GM21381 (cell line): ENCODE results near the gene LYPD6B.

Experiments
- ATAC-seq: cut with Tn5 transposase; IDR thresholded peaks from one replicate; pipeline ENCODE4 v1.9.1; 2021; ENCODE audit warnings: mild to moderate bottlenecking, moderate library complexity; ENCODE audit not compliant: unreplicated experiment

LYPD6B gene

GRCh38 chr2:149184991-149185390 lies 146.5 kb downstream of the LYPD6B start:
- ATAC-seq, result no peak

GRCh38 chr2:149185942-149186490 lies 147.5 kb downstream of the LYPD6B start:
- ATAC-seq, result no peak

DNA sequence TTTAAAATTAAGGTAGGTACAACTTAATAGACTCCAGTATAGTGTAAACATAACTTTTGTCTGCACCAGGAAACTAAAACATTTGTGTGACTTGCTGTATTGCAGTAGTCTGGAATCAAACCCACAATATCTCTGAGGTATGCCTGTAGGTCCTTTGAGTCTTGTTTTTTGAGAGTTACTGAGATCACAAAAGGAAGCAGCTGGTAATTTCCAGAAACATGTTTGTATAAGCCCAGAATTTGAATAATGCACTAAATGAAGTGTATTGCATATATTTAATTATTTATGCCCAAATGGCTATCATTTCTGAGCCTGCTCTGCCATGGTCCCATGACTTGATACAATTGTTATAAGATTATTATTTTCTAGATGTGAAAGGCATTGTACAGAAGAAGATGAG lies 148.6 kb downstream of the LYPD6B start:
- no peak for ATAC-seq

- ATAC-seq, result no peak
These were observed 149.8 kb downstream of the LYPD6B start for GRCh38 chr2:149188291-149188690.

- no peak for ATAC-seq
These were observed 151.3 kb downstream of the LYPD6B start for GRCh38 chr2:149189769-149190168.

- no peak for ATAC-seq
These were observed 153.4 kb downstream of the LYPD6B start for GRCh38 chr2:149191915-149192314.

DNA sequence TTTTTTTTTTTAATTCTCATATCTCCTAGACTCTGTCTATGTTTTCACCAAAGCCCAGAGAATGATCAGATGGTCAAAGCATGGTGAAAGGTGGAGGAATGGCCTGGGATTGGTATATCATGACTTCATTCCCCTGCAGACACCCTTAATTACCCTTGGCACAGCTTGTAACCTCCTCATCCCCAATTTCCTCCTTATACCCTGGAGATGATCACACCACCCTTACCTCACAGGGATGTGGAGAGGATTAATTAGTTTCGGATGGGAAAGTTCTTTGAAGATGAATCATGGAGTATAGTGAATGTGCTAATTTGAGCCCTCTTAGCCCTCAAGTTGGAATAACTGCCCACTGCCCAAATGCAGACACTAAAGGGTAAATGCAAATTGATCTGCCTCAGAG lies 153.9 kb downstream of the LYPD6B start:
- no peak for ATAC-seq

DNA sequence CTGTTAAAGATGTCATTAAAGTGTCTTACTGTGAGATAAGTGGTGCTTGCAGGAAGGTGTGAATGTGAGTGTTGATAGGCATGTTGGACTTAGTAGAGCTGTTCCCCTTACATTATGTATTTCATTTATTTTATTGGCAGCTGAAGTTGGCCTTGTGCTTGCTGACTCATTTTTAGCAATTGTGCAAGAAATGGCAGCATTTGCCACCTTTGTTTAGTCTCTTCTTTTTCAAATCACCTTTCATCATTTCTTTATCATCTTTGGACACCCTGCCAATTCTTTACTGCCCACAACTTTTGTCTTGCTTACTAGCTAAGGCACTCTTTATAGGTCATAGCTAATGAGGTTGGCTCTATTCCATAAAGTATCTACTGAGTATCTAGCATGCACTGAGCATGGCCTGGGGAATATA lies 161.6 kb downstream of the LYPD6B start:
- ATAC-seq, result no peak

- ATAC-seq, result no peak
These were observed 166.2 kb downstream of the LYPD6B start for GRCh38 chr2:149204686-149205085.

- ATAC-seq, result no peak
These were observed 166.6 kb downstream of the LYPD6B start for GRCh38 chr2:149205143-149205542.

DNA sequence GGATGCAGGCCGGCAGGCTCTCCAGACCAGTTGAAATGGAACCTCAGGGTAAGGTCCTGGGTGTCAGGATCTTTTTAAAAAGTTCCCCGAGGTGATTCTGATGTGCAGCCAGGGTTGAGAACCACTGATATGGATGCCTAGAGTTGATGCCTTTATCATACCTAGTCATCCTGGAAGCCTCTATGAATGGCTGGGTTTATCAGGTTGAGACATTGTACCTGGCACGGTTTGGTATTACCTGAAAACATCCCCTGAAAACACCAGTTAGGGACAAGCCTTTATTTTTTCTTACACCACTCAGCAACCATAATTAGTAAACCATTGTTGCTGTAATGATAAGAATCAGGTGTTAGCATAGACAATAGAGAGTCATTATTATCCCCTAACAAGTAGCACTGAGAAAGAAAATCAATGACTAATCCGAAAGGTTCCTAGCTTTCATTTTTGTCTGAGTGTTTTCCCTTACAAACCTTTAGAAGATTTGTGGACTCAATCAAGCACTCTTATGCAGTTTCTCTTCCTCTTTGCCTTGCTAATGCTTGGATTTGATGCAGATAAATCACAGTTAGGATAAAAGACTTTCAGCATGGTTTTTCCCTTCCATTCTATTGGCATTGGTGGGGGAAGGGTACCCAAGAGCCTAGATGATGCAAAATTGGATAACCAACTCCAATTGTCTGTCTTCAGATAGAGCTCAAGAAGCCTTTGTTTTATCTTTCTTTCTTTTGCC lies 175.4 kb downstream of the LYPD6B start:
- ATAC-seq, result no peak

- ATAC-seq, result no peak
These were observed 180.0 kb downstream of the LYPD6B start for GRCh38 chr2:149218497-149218896.

GRCh38 chr2:149219856-149220255 lies 181.4 kb downstream of the LYPD6B start:
- ATAC-seq, result no peak

GRCh38 chr2:149221002-149221401 lies 182.5 kb downstream of the LYPD6B start:
- ATAC-seq, result no peak

DNA sequence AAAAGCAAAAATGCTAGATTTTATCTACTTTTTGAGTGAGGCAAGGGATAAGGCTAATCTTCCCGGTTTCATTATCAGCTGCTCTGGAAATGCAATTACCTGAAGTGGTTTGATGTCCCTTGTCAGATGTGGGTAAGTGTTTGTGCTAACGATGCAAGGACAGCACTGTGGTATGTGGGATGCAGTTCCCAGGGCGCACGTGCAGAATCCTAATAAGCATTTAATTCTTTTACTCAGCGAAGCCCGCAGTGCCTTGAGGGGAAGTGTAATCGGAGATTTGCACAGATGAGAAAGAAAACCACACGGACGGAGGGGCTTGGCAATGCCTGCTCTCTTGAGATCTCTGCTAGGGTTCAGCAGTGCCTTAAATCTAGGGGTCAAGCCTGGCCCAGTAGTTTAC lies 183.4 kb downstream of the LYPD6B start:
- no peak for ATAC-seq

DNA sequence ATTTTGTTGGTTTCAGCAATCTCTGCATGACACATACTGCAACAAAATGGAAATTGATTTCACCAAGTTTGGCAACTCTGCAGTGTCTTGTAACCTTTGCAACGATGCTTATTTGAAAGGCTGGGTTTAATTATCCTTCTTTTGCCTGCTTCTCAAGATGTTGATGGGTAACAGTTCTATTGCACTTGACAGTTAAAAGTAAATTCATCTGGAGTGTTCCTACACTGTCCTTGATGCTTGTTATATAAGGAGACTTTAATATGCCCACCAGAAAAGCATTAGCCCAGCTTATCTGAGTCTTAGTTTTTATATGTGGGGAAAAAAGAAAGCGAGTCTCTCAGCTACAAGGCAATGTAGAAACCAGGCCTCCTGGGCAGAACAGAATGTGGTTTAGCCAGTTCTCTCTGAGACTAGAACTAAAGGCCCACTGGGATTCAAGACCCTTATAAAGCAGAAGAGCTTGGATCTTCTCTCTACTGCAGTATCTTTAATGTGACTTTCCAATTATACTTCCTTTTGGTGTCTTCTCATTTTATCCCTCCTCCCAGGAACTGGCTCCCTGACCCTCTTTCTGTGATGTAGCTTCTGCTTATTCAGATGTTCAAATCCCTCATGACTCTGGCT lies 185.1 kb downstream of the LYPD6B start:
- no peak for ATAC-seq

DNA sequence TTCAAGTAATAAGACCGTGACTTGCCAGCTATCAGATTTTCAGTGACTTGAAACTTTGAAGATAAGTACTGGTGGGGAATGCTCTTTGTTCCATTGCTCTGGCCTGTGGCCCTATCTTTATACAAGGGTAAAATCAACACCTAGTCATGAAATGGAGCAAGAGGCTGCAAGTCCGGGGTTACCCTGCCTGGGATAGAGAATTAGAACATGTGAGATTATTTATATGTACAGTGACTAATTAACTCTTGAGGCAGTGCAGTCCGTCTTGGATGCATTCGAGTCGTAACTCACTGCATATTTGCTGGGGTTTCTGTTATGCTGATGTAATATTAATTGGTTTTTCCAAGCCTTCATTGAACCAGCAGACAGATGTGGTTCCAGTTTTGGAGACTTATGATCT lies 186.0 kb downstream of the LYPD6B start:
- no peak for ATAC-seq

DNA sequence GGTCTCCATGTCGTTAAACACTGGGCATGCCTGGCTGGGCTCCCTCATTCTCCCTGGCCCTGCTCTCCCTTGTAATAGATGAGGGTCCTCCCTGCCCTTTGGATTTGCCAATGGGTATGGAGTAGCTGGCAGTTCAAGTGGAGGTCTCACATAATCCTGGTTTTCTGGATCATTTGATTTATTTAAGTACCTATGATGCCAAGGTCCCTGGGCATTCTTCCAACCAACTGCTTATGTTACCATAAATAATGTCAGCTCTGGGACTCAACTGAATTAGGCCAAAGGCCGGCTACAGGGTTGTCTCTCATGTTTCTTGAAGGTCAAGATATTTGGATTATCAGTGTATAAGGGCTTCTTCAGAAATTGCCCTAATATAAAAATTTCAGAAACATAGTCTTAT lies 186.9 kb downstream of the LYPD6B start:
- ATAC-seq, result no peak

GRCh38 chr2:149226790-149227189 lies 188.3 kb downstream of the LYPD6B start:
- ATAC-seq, result no peak

- ATAC-seq, result no peak
These were observed 197.4 kb downstream of the LYPD6B start for GRCh38 chr2:149235816-149236375.

DNA sequence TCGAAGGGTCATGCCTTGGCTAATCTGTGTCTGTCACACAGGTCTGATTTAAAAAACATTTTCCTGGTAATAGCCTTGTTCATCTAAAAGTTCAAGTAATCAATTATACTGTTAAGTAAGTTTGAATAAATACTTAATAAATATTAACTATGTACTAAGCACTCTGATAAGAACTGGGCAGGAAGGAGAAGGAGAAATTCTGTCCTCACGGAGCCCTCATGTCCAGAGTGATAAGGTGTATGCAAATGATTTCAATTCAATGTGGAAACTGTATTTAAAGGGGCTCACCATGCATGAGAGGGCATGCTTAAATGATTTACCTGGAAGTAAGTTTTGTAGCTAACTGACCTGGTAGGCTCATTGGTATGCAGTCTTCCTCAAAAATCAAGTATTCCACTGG lies 197.9 kb downstream of the LYPD6B start:
- ATAC-seq, result no peak

DNA sequence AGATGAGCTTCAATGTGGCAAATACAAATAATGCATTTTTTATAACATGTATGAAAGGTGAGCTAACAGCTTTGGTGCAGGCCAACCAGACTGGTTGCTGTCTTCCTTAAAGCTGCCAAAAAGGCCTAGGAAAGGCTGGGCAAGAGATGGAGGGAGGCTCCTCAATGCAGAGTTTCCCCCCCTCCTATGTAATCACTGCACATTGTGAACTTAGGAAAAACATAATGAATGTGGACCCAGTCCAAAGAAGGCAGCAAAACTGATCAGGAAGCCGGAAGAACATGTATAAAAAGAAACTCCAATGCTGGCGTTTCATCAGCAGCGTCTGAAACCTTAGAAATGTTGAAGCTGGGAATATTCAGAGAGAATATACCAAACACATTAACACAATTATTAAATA lies 207.7 kb downstream of the LYPD6B start:
- ATAC-seq, result no peak
